Measurements from ENCODE around the gene BPHL.

DNA sequence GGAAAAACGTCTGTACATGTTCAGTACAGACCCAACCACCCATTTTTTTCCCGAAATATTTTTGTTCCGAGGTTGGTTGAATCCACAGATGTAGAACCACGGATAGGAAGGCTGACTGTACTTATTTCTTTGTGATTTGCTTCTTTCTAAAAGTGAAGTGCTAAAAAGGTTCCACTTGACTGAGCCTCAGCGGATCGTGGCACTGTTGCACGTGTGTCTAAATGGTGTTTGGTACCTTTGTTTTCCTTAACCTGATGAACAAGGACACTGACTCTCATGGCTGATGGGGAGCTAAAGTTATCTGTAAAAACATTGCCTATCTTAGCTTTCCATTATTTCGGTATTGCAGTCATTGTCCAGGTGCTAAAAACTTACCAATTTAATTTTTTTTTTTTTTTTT, 6.2 kb downstream of the BPHL start:
- TF ChIP-seq, protein P1, sequence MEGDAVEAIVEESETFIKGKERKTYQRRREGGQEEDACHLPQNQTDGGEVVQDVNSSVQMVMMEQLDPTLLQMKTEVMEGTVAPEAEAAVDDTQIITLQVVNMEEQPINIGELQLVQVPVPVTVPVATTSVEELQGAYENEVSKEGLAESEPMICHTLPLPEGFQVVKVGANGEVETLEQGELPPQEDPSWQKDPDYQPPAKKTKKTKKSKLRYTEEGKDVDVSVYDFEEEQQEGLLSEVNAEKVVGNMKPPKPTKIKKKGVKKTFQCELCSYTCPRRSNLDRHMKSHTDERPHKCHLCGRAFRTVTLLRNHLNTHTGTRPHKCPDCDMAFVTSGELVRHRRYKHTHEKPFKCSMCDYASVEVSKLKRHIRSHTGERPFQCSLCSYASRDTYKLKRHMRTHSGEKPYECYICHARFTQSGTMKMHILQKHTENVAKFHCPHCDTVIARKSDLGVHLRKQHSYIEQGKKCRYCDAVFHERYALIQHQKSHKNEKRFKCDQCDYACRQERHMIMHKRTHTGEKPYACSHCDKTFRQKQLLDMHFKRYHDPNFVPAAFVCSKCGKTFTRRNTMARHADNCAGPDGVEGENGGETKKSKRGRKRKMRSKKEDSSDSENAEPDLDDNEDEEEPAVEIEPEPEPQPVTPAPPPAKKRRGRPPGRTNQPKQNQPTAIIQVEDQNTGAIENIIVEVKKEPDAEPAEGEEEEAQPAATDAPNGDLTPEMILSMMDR (IDR thresholded peaks at IDR 0.05) = no peak
- no peak for TF ChIP-seq ZFX (IDR thresholded peaks at IDR 0.05; ENCODE audit: borderline replicate concordance)

Measured in 22Rv1 (cell line).